H1 (cell line): ENCODE data around the gene ABCF2. TPM values are rescaled to one million over a fixed set of nuclear protein-coding genes. Genes with fewer than 3 reads are reported as not detected.

Experiments used
- CTCF ChIA-PET: fragments of 300-600 bp; sonication (Branson Sonifier 250); formaldehyde crosslinking; loops from one replicate; lab custom pipeline; 2021; ENCODE audit not compliant: partially characterized antibody; lab: Charles Lee
- POLR2A ChIA-PET: fragments of 300-600 bp; sonication (Branson Sonifier 250); formaldehyde crosslinking; loops from one replicate; lab custom pipeline; 2021; ENCODE audit warnings: inconsistent platforms; ENCODE audit not compliant: partially characterized antibody; lab: Charles Lee
- DNase-seq, 2 experiments: peaks; one replicate each; pipeline versions ENCODE4 v3.0.0 to v3.0.0-alpha.2; 2010 to 2022; ENCODE audit warnings: low spot score in 2 of 2, low read depth in 1 of 2, mixed read lengths in 1 of 2
- FAIRE-seq: peaks from 2 replicates; lab custom pipeline; 2011; peaks lifted over from hg19 to GRCh38; lab: Jason Lieb, UNC
- H2AFZ ChIP-seq: 2 replicates; pipeline ENCODE4 v1.8.1; 2012; ENCODE audit warnings: low read length, inconsistent platforms
- H2AK5ac ChIP-seq: 2 replicates; pipeline ENCODE4 v1.6.1; 2013; ENCODE audit warnings: low read depth, low read length
- H2BK120ac ChIP-seq: replicated peaks from 2 replicates; pipeline ENCODE3; 2013; ENCODE audit warnings: low read depth, low read length, inconsistent platforms
- H2BK12ac ChIP-seq: 2 replicates; pipeline ENCODE4 v1.6.1; 2013; ENCODE audit warnings: low read depth, low read length
- H2BK15ac ChIP-seq: 2 replicates; pipeline ENCODE4 v1.6.1; 2013; ENCODE audit warnings: low read length
- H2BK20ac ChIP-seq: 2 replicates; pipeline ENCODE4 v1.6.1; 2013; ENCODE audit warnings: low read length
- H2BK5ac ChIP-seq: 2 replicates; pipeline ENCODE4 v1.6.1; 2013; ENCODE audit warnings: low read depth, low read length
- H3K14ac ChIP-seq: 2 replicates; pipeline ENCODE4 v1.6.1; 2013; ENCODE audit warnings: inconsistent platforms; ENCODE audit not compliant: insufficient read length
- H3K18ac ChIP-seq: 2 replicates; pipeline ENCODE4 v1.6.1; 2013; ENCODE audit warnings: low read length; ENCODE audit errors: extremely low read depth
- H3K23ac ChIP-seq: 2 replicates; pipeline ENCODE4 v1.6.1; 2013; ENCODE audit warnings: inconsistent platforms; ENCODE audit not compliant: insufficient read length
- H3K23me2 ChIP-seq: 2 replicates; pipeline ENCODE4 v1.6.1; 2013; ENCODE audit warnings: low read depth, low read length
- H3K27ac ChIP-seq: 2 replicates; pipeline ENCODE4 v1.6.1; 2011; ENCODE audit warnings: low read depth, low read length, inconsistent platforms
- H3K27me3 ChIP-seq, 4 experiments: replicated peaks in 1 of 4; 1 replicate in 1 of 4; 2 replicates in 3 of 4; pipeline versions ENCODE4 v1.6.1 to v1.8.1; 2011 to 2013; ENCODE audit warnings: low read length in 3 of 4, mild to moderate bottlenecking in 3 of 4, inconsistent platforms in 2 of 4, mixed read lengths in 2 of 4, moderate library complexity in 1 of 4; ENCODE audit not compliant: control insufficient read depth in 3 of 4, insufficient read depth in 3 of 4; ENCODE audit errors: extremely low read depth in 1 of 4
- H3K36me3 ChIP-seq, 4 experiments: 2 replicates each; pipeline versions ENCODE4 v1.6.1 to v1.8.1; 2011 to 2013; ENCODE audit warnings: mild to moderate bottlenecking in 4 of 4, low read length in 3 of 4, moderate library complexity in 2 of 4, control low read depth in 1 of 4, inconsistent platforms in 1 of 4; ENCODE audit not compliant: insufficient read depth in 4 of 4, control insufficient read depth in 2 of 4
- H3K4ac ChIP-seq: replicated peaks from 2 replicates; pipeline ENCODE3; 2013; ENCODE audit warnings: low read length, low read depth, mixed read lengths, inconsistent platforms; ENCODE audit not compliant: insufficient read length
- H3K4me1 ChIP-seq, 4 experiments: replicated peaks in 1 of 4; 1 replicate in 1 of 4; 2 replicates in 3 of 4; pipeline versions ENCODE4 v1.6.1 to v1.8.1; 2011 to 2013; ENCODE audit warnings: low read length in 3 of 4, inconsistent platforms in 2 of 4, mixed read lengths in 1 of 4; ENCODE audit not compliant: insufficient read depth in 4 of 4, control insufficient read depth in 3 of 4
- H3K4me2 ChIP-seq, 2 experiments: 2 replicates each; pipeline versions ENCODE4 v1.6.1 to v1.8.1; 2011 to 2013; ENCODE audit warnings: low read depth in 2 of 2, low read length in 2 of 2, control low read depth in 1 of 2, inconsistent platforms in 1 of 2, mild to moderate bottlenecking in 1 of 2; ENCODE audit not compliant: insufficient read depth in 1 of 2
- H3K4me3 ChIP-seq, 4 experiments: fragments of 200-600, 300-600 bp in 1 of 4; sonication (generic), shearing (Covaris generic), sonication (Bioruptor Twin) in 1 of 4; 2 replicates each; pipeline versions ENCODE4 v1.5.1 to v1.8.1; 2011 to 2016; ENCODE audit warnings: low read length in 4 of 4, low read depth in 3 of 4, control low read depth in 2 of 4, inconsistent platforms in 2 of 4, mild to moderate bottlenecking in 2 of 4, mixed read lengths in 1 of 4, moderate library complexity in 1 of 4; ENCODE audit not compliant: insufficient read depth in 2 of 4; ENCODE audit errors: extremely low read depth in 1 of 4
- H3K56ac ChIP-seq: replicated peaks from 2 replicates; pipeline ENCODE3; 2013; ENCODE audit warnings: low read depth, mild to moderate bottlenecking, mixed read lengths, low read length, inconsistent platforms; ENCODE audit not compliant: insufficient read length
- H3K79me1 ChIP-seq: 2 replicates; pipeline ENCODE4 v1.6.1; 2013; ENCODE audit warnings: low read depth, low read length, control low read depth
- H3K79me2 ChIP-seq, 2 experiments: 2 replicates each; pipeline versions ENCODE4 v1.6.1 to v1.8.1; 2012 to 2013; ENCODE audit warnings: low read length in 2 of 2, mild to moderate bottlenecking in 2 of 2, inconsistent platforms in 1 of 2; ENCODE audit not compliant: insufficient read depth in 2 of 2, control insufficient read depth in 1 of 2
- H3K9ac ChIP-seq, 4 experiments: replicated peaks in 1 of 4; 1 replicate in 1 of 4; 2 replicates in 3 of 4; pipeline versions ENCODE4 v1.6.1 to v1.8.1; 2011 to 2013; ENCODE audit warnings: low read depth in 3 of 4, low read length in 3 of 4, control low read depth in 2 of 4, mild to moderate bottlenecking in 2 of 4, moderate library complexity in 2 of 4, inconsistent platforms in 1 of 4; ENCODE audit errors: extremely low read depth in 1 of 4
- H3K9me3 ChIP-seq, 2 experiments: 2 replicates each; pipeline versions ENCODE4 v1.6.1 to v1.8.1; 2012 to 2013; ENCODE audit warnings: mild to moderate bottlenecking in 2 of 2, moderate library complexity in 2 of 2, control low read depth in 1 of 2, inconsistent platforms in 1 of 2, low read depth in 1 of 2, low read length in 1 of 2, mixed read lengths in 1 of 2; ENCODE audit not compliant: insufficient read depth in 2 of 2
- H4K20me1 ChIP-seq, 2 experiments: replicated peaks in 1 of 2; 2 replicates each; pipeline versions ENCODE3 to v1.8.1; 2011 to 2013; ENCODE audit warnings: inconsistent platforms in 2 of 2, low read length in 2 of 2, mild to moderate bottlenecking in 1 of 2; ENCODE audit not compliant: insufficient read depth in 2 of 2, control insufficient read depth in 1 of 2
- H4K5ac ChIP-seq: 2 replicates; pipeline ENCODE4 v1.6.1; 2013; ENCODE audit warnings: low read length, low read depth, mixed read lengths, inconsistent platforms; ENCODE audit not compliant: insufficient read length
- H4K8ac ChIP-seq: 2 replicates; pipeline ENCODE4 v1.8.0; 2013; ENCODE audit warnings: mild to moderate bottlenecking, moderate library complexity, low read length, inconsistent platforms; ENCODE audit not compliant: insufficient read depth; ENCODE audit errors: extremely low read depth
- H4K91ac ChIP-seq: replicated peaks from 2 replicates; pipeline ENCODE3; 2013; ENCODE audit warnings: low read length, mixed read lengths, inconsistent platforms; ENCODE audit not compliant: insufficient read length
- BACH1 ChIP-seq: IDR thresholded peaks from 2 replicates; pipeline ENCODE4 v1.6.1; 2012; ENCODE audit warnings: low read length, improper control_type of control experiment
- CTBP2 ChIP-seq: IDR thresholded peaks from 2 replicates; pipeline ENCODE4 v1.7.0; 2011; ENCODE audit warnings: borderline replicate concordance, mild to moderate bottlenecking, moderate library complexity, mixed read lengths, low read length; ENCODE audit not compliant: insufficient read depth, insufficient read length
- E2F6 ChIP-seq: IDR thresholded peaks from 2 replicates; pipeline ENCODE4 v1.6.1; 2012; ENCODE audit warnings: inconsistent platforms
- EZH2 ChIP-seq: fragments of 200-600 bp; sonication (generic); IDR thresholded peaks from 2 replicates; pipeline ENCODE4 v1.7.1; 2012; ENCODE audit warnings: low read depth, mild to moderate bottlenecking, moderate library complexity, low read length, inconsistent platforms; ENCODE audit not compliant: severe bottlenecking
- GTF2F1 ChIP-seq: IDR thresholded peaks from 2 replicates; pipeline ENCODE4 v1.6.1; 2012; ENCODE audit warnings: low read depth, low read length, improper control_type of control experiment, borderline replicate concordance
- JUND ChIP-seq: IDR thresholded peaks from 2 replicates; pipeline ENCODE4 v1.6.1; 2011; ENCODE audit warnings: mild to moderate bottlenecking, improper control_type of control experiment, low read length
- MAFK ChIP-seq: IDR thresholded peaks from 2 replicates; pipeline ENCODE4 v1.6.1; 2012; ENCODE audit warnings: low read depth, mild to moderate bottlenecking, improper control_type of control experiment, low read length
- NANOG ChIP-seq: IDR thresholded peaks from 2 replicates; pipeline ENCODE4 v1.6.1; 2011; ENCODE audit warnings: low read length, low read depth, mild to moderate bottlenecking, inconsistent platforms; ENCODE audit not compliant: insufficient read depth, poor library complexity, severe bottlenecking
- PHF8 ChIP-seq: fragments of 200-600 bp; sonication (generic); conservative IDR thresholded peaks from 2 replicates; pipeline ENCODE4 v1.7.1; 2012; ENCODE audit warnings: low read depth, mild to moderate bottlenecking, inconsistent platforms, low read length, moderate library complexity
- RBBP5 ChIP-seq: IDR thresholded peaks from 2 replicates; pipeline ENCODE4 v1.7.1; 2012; ENCODE audit warnings: low read depth, mild to moderate bottlenecking, inconsistent platforms, low read length, moderate library complexity, borderline replicate concordance
- SAP30 ChIP-seq: fragments of 300-600 bp; sonication (generic); IDR thresholded peaks from 2 replicates; pipeline ENCODE4 v1.7.1; 2012; ENCODE audit warnings: low read length, moderate library complexity, mild to moderate bottlenecking, inconsistent platforms; ENCODE audit not compliant: insufficient read depth, insufficient replicate concordance
- SIX5 ChIP-seq: IDR thresholded peaks from 2 replicates; pipeline ENCODE4 v1.6.1; 2011; ENCODE audit warnings: mild to moderate bottlenecking, low read depth, low read length
- TAF1 ChIP-seq: IDR thresholded peaks from 2 replicates; pipeline ENCODE4 v1.6.1; 2011; ENCODE audit warnings: mild to moderate bottlenecking, low read depth, low read length
- WGBS, 2 experiments: shearing (Covaris generic) in 1 of 2; methylation state at CpG; one replicate each; pipeline versions ENCODE4 v1.1.6 to v1.1.7; 2013 to 2015; ENCODE audit warnings: low lambda C conversion rate in 2 of 2, mixed read lengths in 2 of 2, inconsistent platforms in 1 of 2, low coverage in 1 of 2, missing lambda C conversion rate in 1 of 2; ENCODE audit not compliant: insufficient replicate concordance in 2 of 2, insufficient coverage in 1 of 2, insufficient read length in 1 of 2; ENCODE audit errors: extremely low coverage in 1 of 2, missing lambda C conversion rate in 1 of 2; 5-methylcytosine and 5-hydroxymethylcytosine counted together
- polyA plus RNA-seq, 7 experiments: library from polyadenylated mRNA; depleted of rRNA in 3 of 7; stranded (reverse) in 5 of 7; unstranded in 2 of 7; fragments of >200 nt in 5 of 7; fragments of 200-250 nt in 2 of 7; gene quantifications; 1 replicate in 5 of 7; 2 replicates in 1 of 7; 4 replicates in 1 of 7; pipeline versions ENCODE4 v1.2.1 to v1.2.3, GENCODE V29; 2011 to 2013; ENCODE audit warnings: missing spikeins in 2 of 7, mixed read lengths in 2 of 7
- total RNA-seq: library from RNA; stranded (reverse); fragmentation: NEBNext Ultra II Directional; extraction: Animal tissue kit (Norgen Biotek cat#: 25700); gene quantifications from 2 replicates; pipeline ENCODE4 v1.2.1, GENCODE V29; 2021

Gene ABCF2
- total and polyA plus RNA-seq, 2 of the 8 experiments (the other 6 are each of a cell fraction or from before 2014, with no cell fraction given): 28.0 to 55.0 TPM

GRCh38 chr7:151272877-151273276 is 45.9 kb upstream of the ABCF2 start:
- ChIA-PET CTCF (interaction anchor here (0.8 to 1.6 kb wide), 8 partner anchors 22 to 79 kb away, joined by 3 to 5 read pairs (median 4); no protein-coding TSS in a partner anchor), POLR2A (interaction anchor here (0.9 kb wide), 1 partner anchor 35 kb away, joined by 3 read pairs; no protein-coding TSS in a partner anchor)
- Histone ChIP-seq H3K4me1 (peaks cover 0 to 15% (median 9%) of the 10 kb centered on the region in 4 experiments; a peak in 6 of 7 replicates), H4K20me1 (peaks cover 0 to 5% of the 10 kb centered on the region in 2 experiments), H3K4ac (no peak overlapping the region), H3K27ac (no peak overlapping the region), H3K56ac (no peak overlapping the region), H2BK5ac (no peak overlapping the region), H3K4me2 (no peak overlapping the region), H3K23ac (no peak overlapping the region), H3K9ac (no peak overlapping the region), H2AK5ac (peak overlapping the region; percentile 75; the same call in 1 of the 2 replicates), H3K79me1 (no peaks in the 10 kb centered on the region), H3K36me3 (no peaks in the 10 kb centered on the region), H2AFZ (no peak overlapping the region), H3K14ac (no peak overlapping the region), H4K8ac (no peak overlapping the region), H3K27me3 (peaks cover 0 to 22% (median 18%) of the 10 kb centered on the region in 4 experiments; a peak in 6 of 7 replicates), H2BK20ac (no peak overlapping the region), H3K4me3 (no peak overlapping the region), H3K9me3 (no peaks in the 10 kb centered on the region), H4K5ac (no peak overlapping the region), H3K79me2 (no peaks in the 10 kb centered on the region), H2BK120ac (no peak overlapping the region), H3K23me2 (peaks cover 10% of the 10 kb centered on the region; the same call in 1 of the 2 replicates), H4K91ac (no peak overlapping the region), H3K18ac (no peak overlapping the region), H2BK15ac (no peak overlapping the region), H2BK12ac (no peak overlapping the region)
- 96% methylated on average over 7 of the region's 7 CpGs; no CpG with 5 or more reads in 1 of the 2 experiments for WGBS, 2 experiments
- FAIRE-seq: no peak
- no peak for DNase-seq
- TF ChIP-seq CTBP2 (no peak), EZH2 (no peak), E2F6 (no peak), TAF1 (no peak), GTF2F1 (no peak), MAFK (no peak), SIX5 (no peak), PHF8 (no peak), SAP30 (no peak), NANOG (no peak), BACH1 (no peak), JUND (no peak), RBBP5 (no peak)
